Dermis blood vessel endothelial cell (primary cell): ENCODE data around the gene OR52K1. TPM values are rescaled to one million over a fixed set of nuclear protein-coding genes. Genes with fewer than 3 reads are reported as not detected.
A peak's percentile ranks its signal among the peaks of the same experiment; 100 is the strongest.
"Not testable (repeated sequence)": the region's sequence is repeated elsewhere in the genome, so short reads cannot be mapped to it uniquely, and the experiment has no call there.

Source experiments
- DNase-seq: peaks from one replicate; pipeline ENCODE4 v3.0.0; 2010
- total RNA-seq: library from RNA; depleted of rRNA; stranded (reverse); fragments of >200 nt; gene quantifications from 2 replicates; pipeline ENCODE4 v1.2.3, GENCODE V29; 2014

Gene OR52K1
- total RNA-seq, 1 donor from 2014 or later = not detected

DNA sequence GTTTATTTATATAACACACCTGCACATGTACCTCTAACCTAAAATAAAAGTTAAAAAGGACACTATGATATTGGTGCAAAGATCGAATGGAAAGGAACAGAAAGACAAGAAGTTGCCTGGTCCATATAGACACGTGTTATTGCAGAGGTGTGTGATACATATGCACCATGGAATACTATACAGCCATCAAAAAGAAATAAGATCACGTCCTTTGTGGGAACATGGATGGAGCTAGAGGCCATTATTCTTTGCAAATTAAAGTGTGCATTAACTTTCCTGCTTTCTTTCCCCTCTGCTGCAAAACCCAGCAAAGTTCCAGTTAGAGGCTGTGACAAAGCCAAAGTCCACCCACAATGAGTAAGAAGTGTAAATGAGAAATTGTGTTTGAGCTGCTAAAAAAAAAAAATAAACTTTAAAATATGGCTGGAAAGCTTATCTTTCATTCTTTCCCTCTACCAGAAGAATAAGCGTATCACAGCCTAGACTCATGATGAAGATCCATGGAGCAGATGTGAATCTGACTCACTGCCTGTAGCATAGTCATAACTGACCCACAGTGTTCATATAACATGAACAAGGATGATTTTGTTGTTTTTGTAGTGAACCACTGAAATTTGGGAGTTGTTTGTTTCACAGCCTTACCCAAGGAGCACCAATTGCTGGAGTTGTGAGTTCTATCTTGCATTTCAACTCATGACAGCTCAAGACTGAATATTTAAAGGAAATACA is 9.6 kb downstream of the OR52K1 start:
- no peak for DNase-seq

DNA sequence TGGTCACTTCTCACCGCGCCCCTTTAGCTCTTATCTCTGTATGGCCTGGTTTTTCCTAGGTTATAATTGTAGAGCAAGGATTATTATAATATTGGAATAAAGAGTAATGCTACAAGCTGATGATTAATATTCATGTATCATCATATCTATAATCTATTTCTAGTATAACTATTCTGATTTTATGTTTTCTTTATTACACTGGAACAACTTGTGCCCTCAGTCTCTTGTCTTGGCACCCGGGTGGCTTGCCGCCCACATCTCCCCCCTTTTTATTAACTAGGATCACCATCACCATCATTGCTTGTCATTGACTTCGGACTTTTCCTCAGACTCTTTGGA is 11.0 kb downstream of the OR52K1 start:
- DNase-seq = no peak

DNA sequence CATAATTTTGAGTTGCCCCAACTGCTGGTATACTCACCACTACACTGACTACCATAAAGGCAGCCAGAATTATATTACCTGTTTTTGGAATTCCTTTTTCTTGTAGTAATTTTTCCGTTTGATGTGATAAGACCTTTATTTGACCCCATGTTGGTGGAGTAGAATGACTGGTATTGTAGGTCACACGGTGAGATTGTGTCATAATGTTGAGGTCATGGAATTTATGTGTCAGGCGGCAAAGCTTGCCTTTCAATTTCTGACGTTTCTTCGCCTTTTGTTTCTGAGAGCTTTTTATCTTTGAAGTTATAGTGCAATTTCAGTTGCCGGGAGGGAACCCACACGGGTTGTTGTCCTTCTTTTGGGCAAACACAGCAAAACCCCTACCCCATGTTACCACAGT is 13.0 kb downstream of the OR52K1 start:
- peak; percentile 2 for DNase-seq

DNA sequence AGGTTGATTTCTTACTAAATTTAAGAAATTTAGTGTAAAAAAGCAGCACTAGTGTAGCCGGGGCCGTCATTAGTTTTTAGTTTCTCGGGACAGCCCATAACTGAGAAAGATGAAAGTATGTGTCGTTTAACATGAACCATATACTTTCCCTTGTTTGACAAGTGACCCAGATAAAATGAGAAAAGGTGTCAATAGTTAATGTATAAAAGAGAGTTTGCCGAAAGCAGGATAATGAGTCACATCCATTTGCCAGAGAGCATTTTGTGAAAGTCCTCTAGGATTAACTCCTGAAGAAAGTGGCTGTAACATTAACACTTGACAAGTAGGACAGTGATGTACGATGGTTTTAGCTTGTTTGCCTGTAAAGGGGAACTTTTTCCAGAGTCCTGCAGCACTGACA is 13.5 kb downstream of the OR52K1 start:
- DNase-seq = no peak

DNA sequence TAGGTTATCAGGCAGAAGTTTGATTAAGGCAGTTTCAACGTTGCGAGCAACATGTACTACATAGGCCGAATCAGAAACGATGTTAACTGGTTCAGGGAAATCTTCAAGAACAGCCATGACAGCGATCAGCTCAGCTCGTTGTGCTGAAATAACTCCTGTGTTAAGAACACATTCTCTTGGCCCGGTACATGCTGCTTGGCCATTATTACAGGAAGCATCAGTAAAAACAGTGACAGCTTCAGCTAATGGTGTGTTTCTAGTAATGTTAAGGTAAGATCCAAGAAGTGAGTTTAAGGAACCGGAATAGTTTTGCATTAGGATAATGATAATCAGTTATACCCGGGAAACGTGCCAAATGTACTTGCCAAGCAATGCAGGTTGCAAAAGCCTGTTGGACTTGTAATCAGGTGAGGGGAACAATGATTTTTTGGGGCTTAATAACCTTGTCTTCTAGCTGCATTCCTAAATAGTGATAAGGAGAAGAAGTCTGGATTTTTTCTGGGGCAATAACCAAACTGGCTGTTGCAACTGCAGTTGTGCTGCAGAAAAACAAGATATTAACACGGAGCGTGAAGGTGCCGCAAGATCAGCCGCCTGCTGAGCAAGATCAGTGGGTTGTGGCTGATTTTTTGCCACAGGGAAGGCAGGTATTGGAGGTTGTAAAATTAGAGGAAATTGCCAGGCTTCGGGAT is 14.3 kb downstream of the OR52K1 start:
- DNase-seq = no peak

DNA sequence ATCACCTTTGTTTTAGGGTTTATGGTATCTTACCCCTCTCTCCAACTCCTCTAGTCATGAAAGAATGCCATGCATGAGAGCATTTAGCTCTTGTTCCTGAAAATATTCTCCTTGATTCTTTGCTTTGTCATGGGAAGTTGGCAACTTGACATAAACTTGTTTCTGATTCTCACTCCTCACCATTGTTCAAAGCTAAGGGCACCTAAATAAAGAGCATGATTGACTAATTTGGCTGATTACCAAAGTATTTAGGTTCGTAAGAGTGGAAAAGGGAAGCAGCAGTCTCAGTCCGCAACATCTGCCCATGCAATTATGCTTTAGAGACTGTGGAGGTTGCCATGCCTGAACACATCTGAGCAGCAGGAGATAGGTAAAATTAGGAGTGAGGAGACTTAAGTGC is 26.4 kb downstream of the OR52K1 start:
- no peak for DNase-seq

DNA sequence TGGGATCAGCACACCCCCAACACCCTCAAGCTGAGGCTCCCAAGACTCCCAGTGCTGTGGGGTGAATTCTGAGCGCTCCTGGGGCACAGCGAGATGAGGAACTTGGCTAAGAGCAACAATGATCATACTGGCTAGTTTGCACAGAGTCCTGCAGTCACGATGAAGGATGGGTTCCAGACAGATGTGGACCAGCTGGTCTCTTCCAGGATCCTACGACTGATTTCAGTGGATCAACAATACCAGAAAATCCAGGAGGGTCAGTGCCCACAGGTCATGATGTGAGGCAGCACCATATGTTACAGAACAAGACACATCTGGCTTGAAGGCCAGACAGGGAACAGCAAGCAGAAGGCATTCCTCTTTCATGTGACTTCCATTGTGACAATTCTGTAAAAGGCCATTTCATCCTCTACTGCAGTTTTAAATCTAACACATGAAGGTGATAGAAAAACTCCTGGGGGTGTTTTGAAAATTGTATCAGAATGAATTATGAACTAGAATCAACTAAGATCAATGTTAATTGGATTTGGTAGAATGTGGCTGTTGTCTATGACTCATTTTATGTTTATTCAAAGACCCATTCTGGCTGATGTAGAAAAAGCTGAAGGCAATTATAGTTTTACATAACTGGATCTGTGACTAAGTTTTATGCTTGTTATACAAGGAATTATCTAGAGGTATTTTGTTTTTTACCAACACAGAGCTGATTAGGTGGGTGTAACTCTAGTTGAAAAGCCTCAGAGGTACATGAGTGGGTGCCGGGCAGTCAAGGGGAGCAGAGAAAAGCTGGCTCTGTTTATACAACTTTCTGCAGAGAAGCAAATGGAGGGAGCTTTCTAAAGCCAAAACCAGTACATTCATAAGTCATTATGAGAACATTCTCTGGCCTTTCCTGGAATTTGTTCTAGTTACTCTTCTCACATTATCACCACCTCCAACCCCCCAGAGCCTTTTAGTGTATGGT is 29.1 kb downstream of the OR52K1 start:
- DNase-seq = no peak

DNA sequence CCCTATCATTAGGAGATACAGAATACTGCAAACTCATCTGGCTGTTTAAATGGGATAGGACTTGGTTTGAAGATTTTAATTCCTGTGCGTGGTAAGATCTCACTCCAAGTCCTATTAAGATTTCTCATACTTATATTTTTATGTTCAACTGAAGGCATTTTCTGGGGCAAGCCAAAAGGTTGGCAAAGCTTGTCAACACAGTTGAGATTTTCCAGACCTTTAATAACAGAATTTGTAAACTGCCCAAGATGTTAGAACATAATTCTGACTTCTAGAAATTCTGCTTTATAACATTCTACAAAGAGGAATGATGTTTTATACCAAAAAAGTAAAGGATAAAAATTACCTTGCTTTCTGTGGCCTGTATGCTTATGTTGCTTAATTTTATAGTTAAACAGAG is 31.8 kb downstream of the OR52K1 start:
- DNase-seq = no peak

DNA sequence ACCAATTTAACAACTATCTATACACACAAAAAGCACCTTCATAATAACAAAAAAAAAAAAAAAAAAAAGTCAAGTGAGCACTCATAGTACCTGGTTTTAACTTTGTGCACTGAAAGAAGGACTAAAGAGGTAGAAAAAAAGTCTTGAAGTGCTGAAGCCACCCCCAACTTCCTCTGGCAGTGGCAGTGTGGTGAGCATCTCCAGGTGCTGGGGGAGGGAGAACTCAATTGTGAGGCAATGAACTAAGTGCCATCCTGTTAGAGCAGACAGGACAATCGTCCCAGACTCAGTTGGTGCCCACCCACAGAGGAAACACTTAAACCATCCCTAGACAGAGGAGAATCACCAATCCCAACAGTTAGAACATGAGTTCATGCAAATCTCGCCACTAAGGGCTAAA is 39.9 kb downstream of the OR52K1 start:
- no peak for DNase-seq

DNA sequence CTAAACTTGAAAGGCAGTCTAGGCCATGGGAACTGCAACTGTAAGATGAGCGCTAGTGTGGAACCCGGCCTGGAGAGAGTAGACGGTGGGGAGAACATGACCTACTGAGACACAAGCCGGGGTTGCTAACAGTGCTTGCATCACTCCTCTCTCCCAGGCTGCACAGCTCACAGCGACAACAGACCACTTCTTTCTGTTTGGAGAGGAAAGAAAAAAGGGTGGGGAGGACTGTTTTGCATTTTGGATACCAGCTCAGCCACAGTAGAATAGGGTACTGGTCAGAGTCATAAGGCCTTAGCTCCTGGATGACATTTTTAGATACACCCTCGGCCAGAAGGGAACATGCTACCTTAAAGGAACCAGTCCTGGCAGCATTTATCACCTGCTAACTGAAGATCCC is 40.3 kb downstream of the OR52K1 start:
- no peak for DNase-seq

DNA sequence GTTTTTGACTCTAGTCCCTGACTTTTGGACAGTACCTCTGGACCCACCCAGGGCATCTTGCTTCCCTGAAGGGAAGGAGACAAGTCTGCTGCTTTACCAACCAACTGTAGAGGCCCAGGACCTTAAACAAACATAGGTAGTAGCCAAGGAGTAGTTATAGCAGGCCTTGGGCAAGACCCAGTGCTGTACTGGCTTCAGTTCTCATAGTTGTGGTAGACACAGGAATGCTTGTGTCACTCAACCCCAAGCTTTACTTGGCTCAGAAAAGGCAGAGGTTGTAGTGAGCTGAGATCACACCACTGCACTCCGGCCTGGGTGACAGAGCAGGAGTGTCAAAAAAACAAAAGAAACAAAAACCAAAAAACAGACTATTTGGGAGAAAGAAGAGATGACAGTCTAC is 41.2 kb downstream of the OR52K1 start:
- DNase-seq = no peak

DNA sequence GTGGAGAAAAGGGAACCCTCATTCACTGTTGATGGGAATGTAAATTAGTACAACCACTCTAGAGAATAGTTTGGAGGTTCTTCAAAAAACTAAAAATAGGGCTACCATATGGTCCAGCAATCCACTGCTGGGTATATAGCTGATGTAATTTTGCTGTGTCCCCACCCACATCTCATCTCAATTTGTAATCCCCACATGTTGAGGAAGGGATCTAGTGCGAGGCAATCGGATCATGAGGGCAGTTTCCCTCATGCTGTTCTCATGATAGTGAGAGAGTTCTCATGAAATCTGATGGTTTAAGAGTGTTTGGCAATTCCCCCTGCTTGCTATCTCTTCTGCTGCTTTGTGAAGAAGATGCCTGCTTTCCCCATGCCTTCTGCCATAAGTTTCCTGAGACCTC is 45.5 kb downstream of the OR52K1 start:
- no peak for DNase-seq

DNA sequence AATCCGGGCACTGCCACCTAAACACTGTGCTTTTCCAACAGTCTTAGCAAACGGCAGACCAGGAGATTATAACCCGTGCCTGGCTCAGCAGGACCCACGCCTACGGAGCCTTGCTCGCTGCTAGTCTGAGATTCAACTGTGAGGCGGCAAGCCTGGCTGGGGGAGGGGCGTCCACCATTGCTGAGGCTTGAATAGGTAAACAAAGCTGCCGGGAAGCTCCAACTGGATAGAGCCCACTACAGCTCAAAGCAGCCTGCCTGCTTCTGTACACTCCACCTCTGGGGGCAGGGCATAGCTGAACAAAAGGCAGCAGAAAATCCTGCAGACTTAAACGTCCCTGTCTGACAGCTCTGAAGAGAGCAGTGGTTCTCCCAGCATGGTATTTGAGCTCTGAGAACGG is 49.2 kb downstream of the OR52K1 start:
- not testable (repeated sequence) for DNase-seq

DNA sequence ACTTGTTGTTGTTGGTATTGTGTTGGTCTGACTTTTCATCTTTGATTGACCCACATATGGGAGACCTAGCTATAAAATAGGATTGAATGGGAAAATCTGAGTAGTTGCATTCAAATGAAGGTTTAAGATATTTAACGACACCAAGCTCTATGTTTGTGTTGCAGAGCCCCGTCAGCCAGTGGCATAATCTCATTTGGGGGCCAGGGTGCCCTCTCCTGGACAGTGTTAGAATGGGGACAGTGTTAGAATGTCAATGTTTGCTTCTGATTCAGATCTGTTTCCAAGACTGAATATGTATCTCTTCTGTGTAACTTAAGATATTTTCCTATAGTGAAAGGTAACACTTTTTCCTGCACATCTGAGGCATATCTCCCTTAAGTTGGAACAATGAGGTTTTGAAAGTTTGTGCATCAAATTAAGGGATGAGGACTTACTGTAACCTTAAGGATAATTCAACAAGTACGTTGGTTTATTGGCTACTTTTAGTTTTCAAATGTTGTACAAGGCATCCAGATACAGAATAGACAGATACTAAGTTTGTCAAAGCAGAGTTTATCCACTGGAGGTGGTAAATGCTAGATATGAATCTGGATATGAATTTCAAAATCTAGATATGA is 57.3 kb downstream of the OR52K1 start:
- peak; percentile 66 for DNase-seq

DNA sequence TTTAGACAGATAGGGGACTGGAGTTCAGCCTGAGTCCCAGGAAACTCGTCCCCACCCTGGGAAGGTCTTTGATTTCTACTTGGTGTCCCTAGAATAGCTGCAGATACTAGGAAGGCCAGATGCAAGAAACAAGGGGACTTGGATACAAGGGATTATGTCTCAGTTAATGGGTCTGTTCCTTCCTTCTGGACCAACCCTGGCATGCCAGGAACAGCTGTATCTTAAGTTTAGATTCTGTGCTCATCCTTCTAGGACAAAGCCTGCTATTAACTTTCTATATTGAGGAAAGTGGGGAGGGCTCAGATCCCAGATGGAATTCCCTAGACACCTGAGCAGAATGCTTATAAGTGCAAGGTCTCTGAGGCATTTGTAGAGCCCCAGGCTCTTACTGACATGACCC is 58.6 kb downstream of the OR52K1 start:
- no peak for DNase-seq

Other genes starting within 250 kb of the OR52K1 start
- gene OR52B4, start 114.3 kb upstream of the OR52K1 start, total RNA-seq = not detected in 2 replicates
- 34.9 and 44.2 TPM in 2 replicates for gene TRIM21, start 88.9 kb upstream of the OR52K1 start, total RNA-seq
- not detected in 2 replicates for gene OR52K2, start 33.4 kb upstream of the OR52K1 start, total RNA-seq
- not detected in 2 replicates for gene OR52M1, start 62.5 kb downstream of the OR52K1 start, total RNA-seq
- not detected in 2 replicates for gene OR52I2, start 99.1 kb downstream of the OR52K1 start, total RNA-seq
- gene OR52I1, start 111.4 kb downstream of the OR52K1 start, total RNA-seq = not detected in 2 replicates
- gene TRIM68, start 125.6 kb downstream of the OR52K1 start, total RNA-seq = 11.8 and 13.1 TPM in 2 replicates
- not detected in 2 replicates for gene OR51D1, start 154.8 kb downstream of the OR52K1 start, total RNA-seq
- gene OR51E1, start 161.3 kb downstream of the OR52K1 start, total RNA-seq = not detected in 2 replicates
- not detected in 2 replicates for gene OR51E2, start 215.2 kb downstream of the OR52K1 start, total RNA-seq
- gene MMP26, start 222.1 kb downstream of the OR52K1 start, total RNA-seq = not detected in 2 replicates